ENCODE results near the gene SNCAIP.

Gene SNCAIP

GRCh38 chr5:122401976-122402725, 90.1 kb downstream of the SNCAIP start:
- DNase-seq: peak; percentile 40

GRCh38 chr5:122402955-122403685, 91.1 kb downstream of the SNCAIP start:
- DNase-seq: no peak

DNA sequence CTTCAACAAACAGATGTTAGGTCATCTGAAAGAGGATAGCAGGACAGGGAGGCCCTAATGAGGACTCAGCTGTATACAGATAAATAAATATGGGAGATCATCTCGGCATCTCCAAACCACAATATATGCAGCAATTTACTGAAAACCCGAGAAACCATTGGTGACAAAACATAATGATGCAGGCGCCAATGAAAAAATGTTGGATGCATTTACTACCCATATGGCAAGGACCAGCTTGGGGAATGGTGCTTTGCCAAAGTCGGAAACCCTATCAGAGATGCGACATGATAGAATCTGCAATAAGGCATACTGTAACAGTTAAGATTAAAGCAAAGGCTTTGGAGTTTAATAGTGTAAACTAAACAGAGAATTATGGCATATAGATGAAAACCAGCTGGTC, 92.0 kb downstream of the SNCAIP start:
- DNase-seq: no peak

DNA sequence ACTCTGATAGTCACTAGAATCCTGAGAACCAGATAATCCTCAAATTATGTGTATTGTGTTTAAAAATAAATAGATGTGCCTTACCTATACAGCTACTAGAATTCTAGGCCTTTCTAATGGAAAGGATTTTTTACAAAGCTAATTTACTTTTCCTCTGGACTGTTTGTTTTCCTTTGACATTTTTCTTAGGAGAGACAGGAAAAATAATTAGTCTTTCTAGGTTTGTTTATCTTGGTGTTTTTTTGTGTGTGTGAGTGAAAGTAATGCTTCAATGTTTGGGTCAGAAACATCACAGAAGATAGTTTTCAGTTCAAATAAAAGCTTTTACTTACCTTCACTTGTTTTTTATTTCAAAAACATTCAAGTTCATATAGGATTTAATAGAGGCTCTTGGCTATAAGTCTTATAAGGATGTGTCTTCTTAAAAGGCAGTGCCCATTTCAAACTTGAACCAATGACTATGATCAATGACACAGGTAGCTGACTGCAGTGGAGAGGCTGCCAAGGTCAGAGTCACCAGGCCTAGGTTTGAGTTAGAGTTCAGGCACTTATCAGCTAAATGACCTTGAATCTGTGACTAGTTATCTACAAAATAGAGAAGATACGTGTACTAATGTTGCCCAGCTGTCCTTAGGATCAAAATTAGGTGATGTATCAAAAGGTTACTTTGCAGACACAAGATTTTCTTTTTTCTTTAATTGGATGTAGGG, 92.8 kb downstream of the SNCAIP start:
- no peak for DNase-seq

DNA sequence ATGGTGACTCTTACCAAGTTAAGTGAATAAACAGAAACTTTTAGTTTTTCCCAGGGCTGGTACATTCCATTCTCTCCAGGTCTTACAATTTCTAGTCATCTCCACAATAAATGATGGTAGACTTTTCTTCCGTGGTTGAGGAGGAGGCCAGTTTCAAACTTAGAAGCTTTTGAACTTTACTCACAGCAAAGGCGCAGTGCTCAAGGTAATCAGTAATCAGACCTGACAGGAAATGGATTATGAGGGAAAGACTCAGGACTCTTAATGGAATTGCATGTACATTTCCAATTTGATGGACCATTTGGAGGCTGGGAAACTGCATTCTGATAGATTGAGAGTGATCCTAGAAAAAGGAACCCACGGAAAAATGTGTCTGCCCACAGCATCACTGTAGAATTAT, 93.7 kb downstream of the SNCAIP start:
- no peak for DNase-seq

DNA sequence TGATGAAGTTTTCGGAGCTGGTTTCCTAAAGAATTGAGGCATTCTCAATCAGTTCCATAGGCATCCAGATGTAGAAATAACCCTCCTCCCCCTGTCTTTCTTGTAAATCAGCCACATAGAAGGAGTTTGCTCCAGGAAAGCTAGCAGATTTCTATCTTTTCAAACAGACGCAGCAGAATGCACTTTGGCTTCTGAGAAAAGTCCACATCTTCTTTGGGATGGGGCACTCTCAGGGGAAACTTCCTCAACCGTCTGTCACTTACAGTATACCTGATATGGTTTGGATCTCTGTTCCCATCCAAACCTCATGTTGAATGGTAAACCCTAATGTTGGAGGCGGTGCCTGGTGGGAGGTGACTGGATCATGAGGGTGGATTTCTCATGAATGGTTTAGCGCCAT, 94.1 kb downstream of the SNCAIP start:
- DNase-seq: no peak

DNA sequence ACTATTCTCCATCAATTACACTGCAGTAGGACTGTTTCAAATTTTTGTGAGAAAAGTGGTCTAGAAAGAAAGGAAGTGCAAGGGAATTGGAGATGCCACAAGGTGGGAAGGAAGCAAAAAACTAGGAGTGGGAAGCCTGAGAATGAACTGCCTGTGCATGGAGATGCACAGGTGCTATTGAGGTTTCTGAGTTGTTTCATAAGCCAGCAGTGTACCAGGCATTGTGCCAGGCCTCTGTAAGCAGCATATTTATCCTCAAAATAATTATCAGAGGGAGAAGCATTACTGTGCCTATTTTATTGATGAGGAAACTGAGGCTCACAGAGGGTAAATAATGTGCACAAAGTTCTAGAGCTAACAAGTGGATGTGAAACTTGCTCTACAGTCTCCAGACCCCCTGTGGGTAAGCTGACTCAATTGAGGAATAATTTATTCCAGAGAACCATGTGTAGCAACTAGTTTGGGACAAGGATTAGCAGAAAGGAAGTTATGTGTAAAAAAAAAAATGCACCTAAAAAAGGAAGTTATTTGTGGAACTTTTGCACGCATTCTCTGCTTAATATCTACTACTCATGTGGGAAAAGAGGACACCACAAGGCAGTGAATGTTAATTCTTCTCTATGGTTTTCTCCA, 96.7 kb downstream of the SNCAIP start:
- no peak for DNase-seq

DNA sequence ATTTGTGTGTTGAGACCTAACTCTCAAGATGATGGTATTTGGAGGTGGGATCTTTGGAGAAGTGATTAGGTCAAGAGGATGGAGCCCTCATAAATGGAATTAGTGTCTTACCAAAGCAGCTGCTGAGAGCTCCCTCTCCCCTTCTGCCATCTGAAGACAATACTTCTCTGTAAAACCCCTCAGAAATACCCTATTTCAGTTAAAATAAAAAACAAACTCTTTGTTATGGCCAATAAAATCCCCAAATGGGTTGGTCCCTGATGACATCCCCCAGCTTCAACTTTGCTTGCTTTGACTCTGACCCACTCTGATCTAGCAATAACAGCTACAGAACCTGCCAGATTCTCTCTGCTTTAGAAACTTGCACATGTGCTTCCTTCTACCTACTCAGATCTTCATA, 100.9 kb downstream of the SNCAIP start:
- DNase-seq: no peak

GRCh38 chr5:122413722-122414121, 101.7 kb downstream of the SNCAIP start:
- DNase-seq: no peak

DNA sequence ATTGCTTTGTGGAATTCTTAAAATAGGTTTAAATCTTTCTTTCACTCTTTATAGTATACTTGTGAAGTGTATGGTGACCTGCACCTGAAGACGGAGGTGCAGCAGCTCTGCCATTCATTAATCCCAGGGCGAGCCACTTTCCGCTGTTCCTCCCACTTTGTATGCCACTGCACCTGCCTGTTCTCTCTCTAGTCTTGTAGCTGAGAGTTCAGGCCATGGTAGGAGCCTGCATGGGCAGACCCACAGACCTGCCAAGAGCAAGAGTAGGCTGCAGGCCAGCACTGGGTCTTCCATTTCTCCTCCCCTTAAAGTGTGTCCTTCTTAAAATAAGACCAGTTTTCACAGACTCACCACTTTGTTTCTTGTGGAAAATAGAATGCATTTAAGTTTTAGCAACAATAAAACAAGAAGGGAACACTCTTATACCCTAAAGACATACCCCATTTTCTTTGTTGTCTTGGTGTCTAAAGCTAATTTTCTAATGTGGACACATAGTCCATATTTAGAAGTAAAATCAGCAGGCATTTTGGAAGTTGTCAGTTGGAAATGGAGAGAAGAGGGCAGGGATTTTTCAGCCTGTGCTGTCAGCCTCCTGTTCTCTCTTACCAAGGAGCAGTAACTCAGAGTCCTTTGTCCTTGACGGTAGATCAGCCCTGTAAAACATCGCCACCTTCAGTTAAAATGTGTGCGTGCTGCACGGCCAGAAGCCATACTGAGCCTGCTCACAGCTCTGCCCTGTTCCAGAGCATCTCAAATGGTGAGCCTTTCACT, 103.2 kb downstream of the SNCAIP start:
- DNase-seq: peak; percentile 14

GRCh38 chr5:122415801-122416120, 103.7 kb downstream of the SNCAIP start:
- DNase-seq: no peak

DNA sequence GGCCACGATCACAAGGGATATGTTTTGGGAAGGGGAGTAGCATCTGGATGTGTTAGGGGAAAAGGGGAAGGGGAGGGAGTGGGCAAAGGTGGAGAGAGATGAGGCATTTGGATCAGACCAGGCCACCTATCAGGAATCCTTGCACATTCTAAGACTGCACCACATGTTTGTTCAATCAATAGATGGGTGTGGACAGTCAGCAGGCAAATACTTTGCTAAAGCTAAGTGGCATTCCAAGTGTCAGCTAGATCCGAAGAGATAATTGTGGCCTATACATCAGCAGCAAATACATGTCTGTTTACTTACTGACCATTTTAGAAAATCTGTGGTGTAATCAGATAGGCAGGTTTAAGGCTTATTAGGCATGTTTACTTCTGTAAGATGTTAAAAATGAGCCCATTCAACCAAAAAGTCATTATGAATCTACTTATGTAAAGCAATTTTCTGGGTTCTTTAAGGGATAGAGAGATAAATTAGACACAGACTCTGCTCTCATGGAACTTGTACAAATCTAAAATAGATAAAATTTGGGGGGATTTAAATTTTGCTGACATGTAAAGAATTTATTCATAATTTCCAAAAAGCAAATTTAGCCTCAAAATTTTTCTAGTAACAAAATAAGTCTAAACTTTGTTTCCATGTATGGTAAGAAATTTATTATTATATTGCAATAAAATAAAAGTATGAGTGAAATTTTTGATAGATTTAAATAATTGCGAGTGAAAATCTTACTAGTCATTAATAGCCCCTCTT, 107.3 kb downstream of the SNCAIP start:
- no peak for DNase-seq

DNA sequence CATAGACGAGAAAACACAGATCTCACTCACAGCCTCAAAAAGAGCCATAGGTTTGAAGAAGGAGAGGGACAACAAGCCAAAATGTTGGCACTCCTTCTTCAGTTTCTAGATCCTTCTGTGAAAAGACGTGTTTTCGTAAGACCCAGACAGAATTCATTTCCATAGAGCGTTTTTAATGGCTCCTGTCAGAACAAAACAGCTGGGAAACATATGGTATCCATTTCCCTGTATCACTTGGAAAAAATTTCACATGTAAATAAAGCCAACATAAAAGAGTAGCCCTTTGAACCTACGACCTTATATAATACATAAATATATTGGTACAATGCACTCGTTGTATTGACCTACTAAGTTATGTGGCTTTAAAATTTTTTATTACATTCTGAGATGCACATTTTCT, 108.1 kb downstream of the SNCAIP start:
- no peak for DNase-seq

DNA sequence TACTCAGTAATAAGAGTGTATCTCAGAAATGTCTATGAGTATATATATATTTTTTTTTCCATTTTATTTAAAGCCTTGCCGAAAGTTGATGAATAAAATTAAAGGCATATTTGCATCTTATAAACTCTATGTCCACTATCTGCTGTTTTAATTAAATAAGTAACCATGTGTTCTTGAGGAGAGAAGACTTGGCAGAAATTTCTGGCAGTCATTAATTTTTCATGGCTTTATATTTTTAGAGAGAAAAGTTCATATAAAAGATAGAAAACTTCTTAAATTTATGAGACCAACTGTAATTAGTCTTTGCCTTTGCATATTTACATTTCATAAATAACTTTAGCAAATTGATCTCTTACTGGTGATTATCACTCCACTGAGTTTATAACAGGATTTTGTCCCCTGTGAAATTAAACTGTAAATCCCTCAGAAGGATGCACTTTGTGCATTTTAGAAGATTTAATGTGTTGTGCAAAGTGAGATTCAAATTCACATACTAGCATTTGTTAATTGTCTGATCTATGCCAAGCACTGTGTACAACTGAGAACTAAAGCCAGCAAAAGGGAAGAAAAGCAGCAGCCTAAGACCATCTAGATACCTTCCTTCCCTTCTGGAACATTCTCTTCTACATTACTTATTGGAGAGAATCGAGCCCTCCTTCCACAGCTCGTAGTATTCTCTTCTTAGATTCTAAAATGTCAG, 108.7 kb downstream of the SNCAIP start:
- no peak for DNase-seq

DNA sequence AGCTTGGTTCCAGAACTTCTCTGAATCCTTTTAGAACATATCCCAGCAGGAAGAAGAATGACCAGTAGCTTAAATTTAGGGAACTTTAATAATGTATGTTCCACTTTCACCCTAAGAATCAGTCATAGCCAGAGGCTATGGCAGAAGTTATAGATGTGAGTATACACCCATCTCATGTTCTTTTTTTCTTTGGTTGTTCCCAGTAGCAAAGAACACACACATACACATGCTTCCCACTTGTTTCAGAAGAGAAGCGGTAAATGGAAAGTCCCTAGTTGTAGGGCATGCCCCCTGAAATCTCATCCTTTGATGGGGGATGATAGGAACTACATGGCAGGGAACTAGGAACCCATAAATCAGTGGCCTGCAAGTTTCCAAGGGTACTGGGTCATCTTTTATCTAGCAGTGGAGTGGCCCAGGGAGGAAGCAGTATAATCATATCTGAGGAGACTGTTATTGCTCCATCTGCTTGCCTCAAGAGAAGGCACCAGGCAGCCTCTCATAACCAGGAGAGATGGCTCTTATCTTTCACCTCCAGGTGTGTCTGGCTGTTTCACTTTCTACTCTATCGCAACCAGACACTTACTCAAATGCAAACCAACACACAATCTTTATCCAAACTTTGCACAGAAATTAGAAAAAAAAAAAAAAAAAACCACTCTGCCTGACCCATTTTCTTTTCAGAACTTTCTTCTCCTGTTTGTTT, 109.5 kb downstream of the SNCAIP start:
- DNase-seq: no peak

DNA sequence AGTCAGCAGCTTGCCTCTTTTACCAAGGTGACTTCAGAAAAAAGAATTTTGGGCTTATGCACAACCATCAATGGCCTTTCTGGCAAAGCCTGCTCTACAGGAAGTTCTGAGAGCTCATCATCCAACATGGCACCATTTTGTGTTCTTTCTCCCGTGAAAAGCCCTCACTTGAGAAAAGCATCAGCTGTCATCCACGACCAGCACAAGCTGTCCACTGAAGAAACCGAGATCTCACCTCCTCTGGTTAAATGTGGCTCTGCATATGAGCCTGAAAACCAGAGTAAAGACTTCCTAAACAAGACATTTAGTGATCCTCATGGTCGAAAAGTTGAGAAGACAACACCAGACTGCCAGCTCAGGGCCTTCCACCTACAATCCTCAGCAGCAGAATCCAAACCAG, 111.2 kb downstream of the SNCAIP start:
- DNase-seq: no peak

DNA sequence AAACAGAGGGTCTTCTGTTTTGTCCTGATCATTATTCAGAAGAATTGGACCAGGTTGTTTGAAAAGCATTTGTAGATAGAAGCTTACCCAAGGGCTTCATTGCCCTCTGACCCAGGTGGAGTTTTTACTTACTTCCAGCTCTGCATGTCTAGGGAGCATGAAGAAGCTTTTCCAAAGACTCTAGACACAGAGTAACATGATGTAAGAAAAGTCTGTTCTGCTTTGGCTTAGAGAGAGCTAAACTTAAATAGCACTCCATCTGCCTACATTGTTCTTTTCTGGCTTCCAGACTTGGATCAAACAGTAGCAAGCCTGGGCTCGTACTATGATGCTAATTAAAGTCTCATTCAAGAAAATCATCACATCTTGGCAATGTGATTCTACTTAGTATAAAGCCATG, 112.1 kb downstream of the SNCAIP start:
- DNase-seq: peak; percentile 27

- DNase-seq: no peak
Observed at GRCh38 chr5:122426301-122426700, 114.3 kb downstream of the SNCAIP start.

GRCh38 chr5:122427621-122428020, 115.6 kb downstream of the SNCAIP start:
- no peak for DNase-seq

DNA sequence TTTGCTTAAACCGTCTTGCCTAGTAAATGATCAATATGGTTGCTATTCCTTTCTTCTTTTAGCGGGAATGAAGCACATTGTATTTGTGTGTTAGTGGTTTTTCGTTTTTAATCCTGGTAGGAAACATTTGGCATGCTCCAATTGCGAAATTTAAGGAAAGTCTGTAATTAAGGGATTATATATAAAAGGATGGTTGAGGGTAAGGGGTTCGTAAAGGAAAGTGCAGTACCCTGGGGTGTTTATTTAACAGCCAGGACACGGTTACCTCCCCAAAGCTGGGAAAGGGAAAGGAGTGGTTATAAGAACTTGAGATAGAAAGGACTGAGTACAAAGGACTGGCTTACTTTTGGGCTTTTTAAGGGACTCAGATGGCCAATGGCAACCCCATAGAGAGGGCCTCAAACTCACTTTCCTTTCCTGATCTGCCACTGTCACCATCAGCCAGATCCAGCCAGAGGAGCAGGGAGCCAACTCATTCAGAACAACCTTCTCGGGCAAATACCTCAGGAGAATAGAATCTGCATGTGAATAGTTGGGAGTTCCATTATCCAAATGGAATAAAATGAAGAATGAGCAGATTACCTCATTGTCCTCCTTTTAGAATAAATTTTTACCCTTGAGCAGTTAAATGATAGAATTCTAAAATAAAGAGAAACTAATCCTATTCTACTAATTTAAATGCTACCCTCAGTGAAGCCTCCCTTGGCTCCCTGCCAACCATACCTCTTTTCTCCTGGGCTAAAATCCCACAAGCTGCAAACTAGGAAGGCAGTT, 117.7 kb downstream of the SNCAIP start:
- DNase-seq: no peak

Measured in DMS79 treated with DMSO at 0.1 percent for 48 hours (cell line).